ENCODE data around the gene GIMAP5.

Gene GIMAP5

DNA sequence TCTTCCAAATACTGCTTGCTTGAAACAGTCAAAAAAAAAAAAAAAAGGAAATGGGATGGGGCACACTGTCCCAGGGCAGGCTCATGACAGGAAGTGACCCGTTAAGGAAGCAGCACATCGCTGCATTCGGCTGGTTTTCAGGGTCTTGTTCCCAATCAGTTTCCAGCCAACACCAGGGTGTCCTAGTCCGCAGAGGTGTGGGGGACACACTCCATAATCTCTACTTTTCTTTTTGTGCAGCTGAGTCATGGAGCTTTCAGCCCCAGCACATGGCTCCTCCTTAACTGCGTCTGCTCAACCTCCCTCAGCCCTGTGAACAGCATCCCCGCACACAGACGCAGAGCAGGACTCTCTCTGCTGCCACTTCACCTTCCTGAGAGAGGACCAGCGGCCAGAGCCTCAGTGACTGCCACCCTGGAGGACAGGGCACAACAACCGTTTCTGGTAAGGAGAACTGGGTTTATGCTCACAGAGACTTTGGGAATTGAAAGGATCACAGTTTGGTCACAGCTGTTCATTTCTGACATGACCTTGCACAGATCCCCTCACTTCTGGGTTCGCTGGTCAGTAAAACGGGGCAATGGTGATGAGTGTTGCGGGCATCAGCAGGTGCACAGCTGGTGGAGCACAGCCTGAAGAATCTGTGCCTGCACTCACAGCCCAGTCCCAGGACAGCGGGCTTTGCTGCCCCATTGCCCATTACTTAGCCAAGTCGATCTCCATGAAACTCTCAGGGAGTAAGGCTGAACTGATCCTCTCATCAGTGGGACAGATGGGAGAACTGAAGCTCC lies at the start of gene GIMAP5:
TSS of gene GIMAP5 (plus strand) at position 154 of the 791 bp plus-strand sequence. CDS start 3,467 bp downstream, outside the sequence.
- no peak for DNase-seq

GRCh38 chr7:150688630-150689029 lies 48.6 kb upstream of the GIMAP5 start:
- DNase-seq = no peak

DNA sequence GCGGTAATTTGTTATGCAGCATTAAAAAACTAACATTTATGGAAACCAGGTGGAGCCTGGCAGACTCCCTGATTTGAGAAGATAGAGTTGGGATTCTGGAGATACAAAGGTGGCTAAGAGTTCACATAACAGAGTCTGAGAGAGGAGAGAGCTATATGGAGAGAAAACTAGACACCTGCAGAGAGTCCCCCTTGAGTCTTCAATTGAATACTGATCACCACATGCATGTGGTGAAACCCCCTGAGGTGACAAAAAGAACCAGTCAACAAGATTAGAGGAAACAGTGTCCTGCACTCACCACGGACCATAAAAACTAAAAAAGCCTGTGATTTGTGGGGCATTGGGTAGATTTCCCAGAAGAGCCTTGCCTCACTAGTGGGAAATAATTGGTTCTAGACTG lies 41.6 kb upstream of the GIMAP5 start:
- no peak for DNase-seq

GRCh38 chr7:150703209-150703608 lies 34.0 kb upstream of the GIMAP5 start:
- DNase-seq = no peak

GRCh38 chr7:150715293-150715692 lies 21.9 kb upstream of the GIMAP5 start:
- no peak for DNase-seq

DNA sequence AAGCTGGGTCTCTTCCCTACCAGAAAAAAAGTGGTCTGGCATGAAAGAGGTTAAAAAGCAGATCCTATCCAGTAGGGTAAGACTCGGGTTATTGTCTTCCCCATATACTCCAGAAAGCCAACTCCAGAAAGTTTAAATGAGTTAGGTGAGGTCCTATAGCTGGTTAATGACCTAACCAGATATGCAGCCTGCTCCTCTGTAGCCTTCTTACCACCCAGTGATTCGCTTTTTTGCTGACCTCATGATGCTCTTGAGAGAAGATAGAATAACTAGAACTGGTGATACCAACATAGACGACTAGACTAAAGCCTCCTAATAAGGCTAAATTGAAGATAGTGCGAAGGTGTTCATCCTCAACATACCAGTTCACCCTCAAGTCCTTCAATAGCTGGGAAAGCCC lies 21.5 kb upstream of the GIMAP5 start:
- DNase-seq = no peak

- DNase-seq = no peak
Measured at GRCh38 chr7:150716368-150716767, 20.9 kb upstream of the GIMAP5 start, which contains the start of gene GIMAP1. Gene GIMAP1, plus strand, starts transcription at chr7:150716613. Its CDS starts 2,435 bp downstream, at chr7:150719048.

GRCh38 chr7:150716939-150717338 lies 20.3 kb upstream of the GIMAP5 start:
- no peak for DNase-seq

- DNase-seq = no peak
Measured at GRCh38 chr7:150717814-150718420, 19.3 kb upstream of the GIMAP5 start.

- DNase-seq = no peak
Measured at GRCh38 chr7:150719436-150719835, 17.8 kb upstream of the GIMAP5 start.

- DNase-seq = no peak
Measured at GRCh38 chr7:150719960-150720891, 17.0 kb upstream of the GIMAP5 start.

GRCh38 chr7:150721970-150722373 lies 15.2 kb upstream of the GIMAP5 start:
- DNase-seq = no peak

- DNase-seq = no peak
Measured at GRCh38 chr7:150722431-150722931, 14.7 kb upstream of the GIMAP5 start.

- DNase-seq = no peak
Measured at GRCh38 chr7:150723467-150723866, 13.8 kb upstream of the GIMAP5 start.

DNA sequence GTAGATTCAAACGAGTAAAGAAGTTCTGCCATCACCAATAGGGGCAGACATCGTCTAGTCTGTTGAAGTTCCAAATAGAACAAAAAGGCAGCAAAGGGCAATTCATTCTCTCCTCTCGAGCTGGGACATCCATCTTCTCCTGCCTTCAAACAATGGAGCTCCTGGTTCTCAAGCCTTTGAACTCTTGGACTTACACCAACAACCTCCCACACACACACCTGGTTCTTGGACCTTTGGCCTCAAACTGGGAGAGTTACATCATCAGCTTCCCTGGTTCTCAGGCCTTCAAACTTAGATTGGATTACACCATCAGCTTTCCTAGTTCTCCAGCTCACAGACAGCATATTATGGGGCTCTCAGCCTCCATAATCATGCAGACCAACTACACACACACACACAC lies 9.8 kb upstream of the GIMAP5 start:
- no peak for DNase-seq

DNA sequence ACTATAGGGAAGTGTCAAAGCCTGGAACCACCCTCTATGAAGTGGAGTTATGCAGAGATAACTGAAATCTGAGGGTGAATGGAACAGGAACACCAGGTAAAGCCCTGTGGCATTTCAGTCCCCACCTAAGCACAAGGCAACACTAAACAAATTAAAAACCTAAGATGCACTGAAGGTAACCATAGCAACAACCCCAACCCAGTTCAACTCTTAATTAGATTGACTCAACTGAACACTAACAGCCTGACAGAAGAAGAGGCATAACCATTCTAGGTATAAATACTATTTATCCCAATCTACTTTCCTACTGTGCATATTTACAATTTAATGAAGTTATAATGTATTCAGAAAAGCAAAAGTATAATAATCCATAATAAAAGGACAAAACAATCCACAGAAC lies 9.2 kb upstream of the GIMAP5 start:
- DNase-seq = no peak

DNA sequence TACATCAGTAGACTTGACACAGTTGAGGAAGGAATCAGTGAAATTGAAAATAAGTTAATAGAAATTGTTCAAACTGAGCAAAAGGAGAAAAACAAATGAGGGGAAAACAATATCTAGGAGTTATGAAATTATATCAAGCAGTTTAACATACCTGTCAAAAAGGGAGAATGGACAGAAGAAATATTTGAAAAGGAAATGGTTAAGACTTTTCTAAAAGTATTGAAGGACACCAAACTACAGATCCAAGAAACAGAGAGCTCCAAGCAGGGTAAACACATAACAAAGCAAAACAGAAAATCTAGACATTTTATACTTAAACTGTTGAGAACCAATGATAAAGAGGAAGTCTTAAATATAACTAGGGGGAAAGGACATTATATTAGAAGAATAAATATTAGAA lies 8.6 kb upstream of the GIMAP5 start:
- DNase-seq = no peak

GRCh38 chr7:150731916-150732315 lies 5.3 kb upstream of the GIMAP5 start:
- no peak for DNase-seq

GRCh38 chr7:150732786-150733481 lies 4.3 kb upstream of the GIMAP5 start:
- DNase-seq = no peak

DNA sequence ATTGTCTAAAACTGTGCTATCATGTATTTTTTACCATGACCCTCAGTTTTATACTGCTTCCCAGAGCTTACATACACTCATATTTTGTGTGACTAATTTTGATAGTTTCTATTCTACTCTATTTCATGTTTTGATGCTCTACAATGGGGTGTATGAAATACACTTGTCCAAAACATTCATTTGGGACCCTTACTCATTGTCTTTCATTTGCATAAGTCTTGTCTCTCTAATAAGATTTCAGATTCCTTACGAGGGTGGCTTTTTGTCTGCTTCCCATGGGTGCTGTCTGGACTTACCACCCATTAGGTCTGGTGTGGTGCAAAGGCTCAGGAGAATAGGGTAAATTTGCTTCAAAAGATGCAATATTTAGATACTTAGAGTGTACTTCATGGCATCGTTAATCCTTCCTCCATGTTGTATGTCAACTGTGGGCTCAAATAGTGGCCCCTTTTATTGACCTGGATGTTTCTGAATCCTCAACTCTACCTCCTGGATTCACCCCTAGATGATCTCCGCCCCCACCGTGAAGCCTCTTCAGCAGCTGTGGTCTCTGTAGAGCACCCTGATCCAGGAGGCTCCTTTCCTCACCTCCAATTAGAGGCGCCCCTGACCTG lies 3.6 kb upstream of the GIMAP5 start:
- no peak for DNase-seq

DNA sequence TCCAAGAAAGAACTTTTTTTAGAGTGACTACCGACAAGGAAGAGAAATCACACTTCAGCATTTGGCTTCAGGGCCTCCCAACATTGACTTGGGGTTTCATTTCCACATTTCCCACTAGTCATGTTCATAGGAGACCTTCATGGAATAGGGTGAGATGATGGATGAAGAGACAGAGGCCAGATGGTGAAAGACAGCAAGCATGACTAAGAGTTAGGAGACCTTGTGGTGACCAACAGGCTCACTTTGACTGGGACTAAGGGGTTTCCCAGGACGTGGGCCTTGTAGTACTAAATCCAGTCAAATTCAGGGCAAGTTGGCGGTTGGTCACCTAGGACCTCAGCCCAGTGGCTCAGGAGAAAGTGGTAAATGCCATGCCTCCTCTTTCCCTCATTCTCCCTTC lies 3.0 kb upstream of the GIMAP5 start:
- no peak for DNase-seq

Data from fibroblast of skin of right biceps (primary cell).